GM12874 (cell line): ENCODE data around the gene KCTD14.

ENCODE experiments used
- TF ChIP-seq, protein P1 (sequence below): IDR thresholded peaks from 2 replicates; pipeline ENCODE4 v1.5.1; 2011; ENCODE audit warnings: low read depth, mild to moderate bottlenecking, control low read depth, low read length, moderate library complexity; ENCODE audit not compliant: insufficient read depth

KCTD14 gene

DNA sequence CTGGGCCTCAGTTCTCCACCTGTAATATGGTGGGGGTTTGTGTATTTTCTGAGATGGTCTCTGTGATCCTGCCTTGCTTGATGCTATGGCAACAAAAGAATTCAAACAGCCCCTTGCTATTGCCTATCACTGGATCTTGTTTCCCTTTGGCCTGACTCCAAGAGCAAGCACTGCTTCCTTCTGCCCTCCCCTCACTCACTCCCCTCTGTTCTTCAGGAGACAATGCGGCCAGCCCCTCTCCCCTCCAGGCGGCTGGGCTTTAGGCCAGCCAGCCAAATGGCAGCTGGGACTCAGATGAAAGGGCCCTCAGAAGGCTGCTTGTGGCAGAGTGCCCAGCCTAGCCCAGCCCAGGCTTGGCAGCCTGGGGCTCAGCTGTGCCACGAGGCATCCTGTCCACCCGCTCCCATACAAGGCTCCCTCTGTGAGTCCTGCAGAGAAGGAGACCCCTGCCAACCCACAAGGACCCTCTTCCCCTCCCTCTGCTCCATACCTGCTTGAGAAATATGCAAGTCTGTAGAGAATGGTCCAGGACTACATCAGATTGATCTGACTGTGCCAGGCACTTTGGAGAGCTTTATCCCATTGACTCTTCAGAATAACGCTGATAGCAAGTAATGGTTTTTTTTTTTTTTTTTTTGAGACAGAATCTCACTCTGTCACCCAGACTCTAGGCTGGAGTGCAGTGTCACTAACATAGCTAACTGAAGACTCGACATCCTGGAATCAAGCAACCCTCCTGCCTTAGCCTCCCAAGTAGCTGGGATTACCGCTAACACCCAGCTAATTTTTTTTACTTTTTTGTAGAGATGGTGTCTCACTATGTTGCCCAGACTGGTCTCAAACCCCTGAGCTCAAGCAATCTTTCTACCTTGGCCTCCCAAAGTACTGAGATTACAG is 7.6 kb upstream of the KCTD14 start:
- TF ChIP-seq, protein P1, sequence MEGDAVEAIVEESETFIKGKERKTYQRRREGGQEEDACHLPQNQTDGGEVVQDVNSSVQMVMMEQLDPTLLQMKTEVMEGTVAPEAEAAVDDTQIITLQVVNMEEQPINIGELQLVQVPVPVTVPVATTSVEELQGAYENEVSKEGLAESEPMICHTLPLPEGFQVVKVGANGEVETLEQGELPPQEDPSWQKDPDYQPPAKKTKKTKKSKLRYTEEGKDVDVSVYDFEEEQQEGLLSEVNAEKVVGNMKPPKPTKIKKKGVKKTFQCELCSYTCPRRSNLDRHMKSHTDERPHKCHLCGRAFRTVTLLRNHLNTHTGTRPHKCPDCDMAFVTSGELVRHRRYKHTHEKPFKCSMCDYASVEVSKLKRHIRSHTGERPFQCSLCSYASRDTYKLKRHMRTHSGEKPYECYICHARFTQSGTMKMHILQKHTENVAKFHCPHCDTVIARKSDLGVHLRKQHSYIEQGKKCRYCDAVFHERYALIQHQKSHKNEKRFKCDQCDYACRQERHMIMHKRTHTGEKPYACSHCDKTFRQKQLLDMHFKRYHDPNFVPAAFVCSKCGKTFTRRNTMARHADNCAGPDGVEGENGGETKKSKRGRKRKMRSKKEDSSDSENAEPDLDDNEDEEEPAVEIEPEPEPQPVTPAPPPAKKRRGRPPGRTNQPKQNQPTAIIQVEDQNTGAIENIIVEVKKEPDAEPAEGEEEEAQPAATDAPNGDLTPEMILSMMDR: no peak

DNA sequence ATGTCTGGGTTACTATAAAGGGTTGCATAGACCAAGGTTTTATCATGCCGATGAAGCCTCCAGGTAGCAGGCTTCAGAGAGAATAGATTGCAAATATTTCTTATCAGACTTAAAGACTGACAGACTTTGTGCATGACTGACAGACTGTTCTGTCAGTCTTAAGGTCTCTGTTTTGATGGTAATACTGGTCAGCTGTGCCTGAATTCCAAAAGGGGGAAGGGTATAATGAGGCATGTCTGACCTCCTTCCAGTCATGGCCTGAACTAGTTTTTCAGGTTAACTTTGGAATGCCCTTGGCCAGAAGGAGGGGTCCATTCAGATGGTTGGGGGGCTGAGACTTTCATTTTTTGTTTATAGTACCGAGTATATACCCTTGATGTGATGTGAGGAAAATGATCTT is 4.7 kb upstream of the KCTD14 start:
- TF ChIP-seq, protein P1: no peak

DNA sequence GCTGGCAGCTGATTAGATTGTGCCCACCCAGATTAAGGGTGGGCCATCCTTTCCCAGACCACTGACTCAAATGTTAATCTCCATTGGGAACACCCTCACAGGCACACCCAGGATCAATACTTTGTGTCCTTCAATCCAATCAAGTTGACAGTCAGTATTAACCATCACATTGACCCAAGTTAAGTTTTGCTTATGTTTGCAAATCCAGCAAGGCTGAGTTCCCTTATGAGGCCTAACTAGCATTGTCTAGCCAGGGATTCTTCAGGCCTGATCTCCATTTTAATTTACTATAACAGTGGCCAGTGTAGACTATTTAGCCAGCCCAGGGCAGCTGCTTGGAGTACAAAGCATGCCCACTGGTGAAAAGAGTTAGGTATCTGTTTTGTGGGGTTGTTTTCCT is 2.3 kb upstream of the KCTD14 start:
- TF ChIP-seq, protein P1: no peak

DNA sequence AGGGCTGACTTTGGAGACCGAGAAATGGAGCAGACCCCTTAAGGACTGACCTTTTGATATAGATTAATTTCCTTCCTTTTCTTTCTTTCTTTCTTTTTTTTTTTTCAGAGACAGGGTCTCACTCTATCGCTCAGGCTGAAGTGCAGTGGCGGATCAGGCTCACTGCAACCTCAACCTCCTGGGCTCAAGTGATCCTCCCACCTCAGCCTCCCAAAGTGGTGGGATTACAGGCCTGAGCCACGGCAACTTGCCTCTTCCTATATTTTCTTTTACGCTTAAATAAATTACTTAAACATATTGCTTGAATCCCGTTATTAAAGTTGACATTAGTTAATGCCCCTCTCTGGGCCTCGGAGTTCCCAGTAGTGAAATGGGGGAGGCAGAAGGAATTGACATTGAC is 350 bp upstream of the KCTD14 start:
- TF ChIP-seq, protein P1: no peak

DNA sequence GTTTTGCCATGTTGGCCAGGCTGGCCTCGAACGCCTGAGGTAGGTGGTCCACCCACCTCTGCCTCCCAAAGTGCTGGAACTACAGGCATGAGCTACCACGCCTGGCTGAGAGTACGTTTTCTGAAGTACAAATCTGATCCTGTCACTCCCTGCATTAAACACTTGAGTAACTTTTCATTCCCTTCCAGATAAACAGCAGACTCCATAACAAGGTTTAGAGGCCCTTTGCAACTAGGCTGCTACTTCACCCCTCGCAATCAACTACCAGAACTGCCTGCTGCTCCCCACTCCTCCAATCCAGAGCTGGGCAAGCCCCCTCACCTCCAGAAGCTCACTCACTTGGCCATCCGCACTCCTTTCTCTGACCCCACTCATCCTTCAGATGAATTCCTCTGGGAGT is 1.5 kb downstream of the KCTD14 start:
- TF ChIP-seq, protein P1: no peak

DNA sequence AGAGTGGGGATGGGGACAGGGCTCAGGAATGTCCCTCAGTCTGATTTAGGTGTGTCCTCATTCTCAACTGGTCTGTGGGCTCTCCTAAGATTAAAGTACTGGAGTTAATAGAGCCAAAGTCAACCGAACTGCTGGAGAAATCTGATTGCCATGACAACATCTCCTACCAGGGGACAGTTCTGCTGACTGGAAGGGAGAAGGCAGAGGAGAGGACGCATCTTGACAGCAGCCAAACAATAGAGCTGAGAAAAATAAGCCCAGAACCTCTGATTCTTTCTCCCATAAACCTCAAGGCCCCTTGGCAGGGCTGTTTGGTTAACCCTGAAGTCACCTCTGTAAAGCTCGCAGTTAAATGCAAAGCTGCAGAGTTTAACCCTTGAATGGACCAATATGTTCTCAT is 2.8 kb downstream of the KCTD14 start:
- TF ChIP-seq, protein P1: no peak

DNA sequence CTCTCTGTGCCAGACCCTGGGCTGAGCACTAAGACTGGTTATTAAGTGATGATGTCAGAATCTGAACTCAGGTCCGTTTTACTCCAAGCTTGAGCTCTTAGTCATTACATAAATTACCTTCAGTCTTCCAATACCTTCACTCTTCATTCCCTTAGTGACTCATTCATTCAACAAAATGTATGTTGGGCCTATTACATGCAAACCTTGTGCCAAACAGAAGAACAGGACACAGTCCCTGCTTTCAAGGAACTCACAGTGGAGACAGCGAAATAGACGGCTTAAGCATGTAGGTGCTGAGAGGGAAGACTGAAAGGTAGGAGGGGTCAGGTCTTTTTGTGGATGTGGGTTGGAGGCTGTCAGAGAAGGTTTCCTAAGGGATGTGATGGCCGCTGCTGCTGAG is 3.3 kb downstream of the KCTD14 start:
- TF ChIP-seq, protein P1: no peak
